Metanephros (tissue), 2 donors: ENCODE results near the gene KRTAP1-4. TPM values are rescaled to one million over a fixed set of nuclear protein-coding genes. Genes with fewer than 3 reads are reported as not detected.

ENCODE experiments used
- small RNA-seq: library from RNA; depleted of rRNA; stranded (forward); fragments of <200 nt; gene quantifications from one replicate; pipeline ENCODE3, GENCODE V24; 2014; ENCODE audit warnings: low replicate concordance
- total RNA-seq: library from RNA; depleted of rRNA; stranded (reverse); fragments of >200 nt; gene quantifications from one replicate; pipeline ENCODE4 v1.2.3, GENCODE V29; 2014

The KRTAP1-4 gene
- not detected for total RNA-seq

DNA sequence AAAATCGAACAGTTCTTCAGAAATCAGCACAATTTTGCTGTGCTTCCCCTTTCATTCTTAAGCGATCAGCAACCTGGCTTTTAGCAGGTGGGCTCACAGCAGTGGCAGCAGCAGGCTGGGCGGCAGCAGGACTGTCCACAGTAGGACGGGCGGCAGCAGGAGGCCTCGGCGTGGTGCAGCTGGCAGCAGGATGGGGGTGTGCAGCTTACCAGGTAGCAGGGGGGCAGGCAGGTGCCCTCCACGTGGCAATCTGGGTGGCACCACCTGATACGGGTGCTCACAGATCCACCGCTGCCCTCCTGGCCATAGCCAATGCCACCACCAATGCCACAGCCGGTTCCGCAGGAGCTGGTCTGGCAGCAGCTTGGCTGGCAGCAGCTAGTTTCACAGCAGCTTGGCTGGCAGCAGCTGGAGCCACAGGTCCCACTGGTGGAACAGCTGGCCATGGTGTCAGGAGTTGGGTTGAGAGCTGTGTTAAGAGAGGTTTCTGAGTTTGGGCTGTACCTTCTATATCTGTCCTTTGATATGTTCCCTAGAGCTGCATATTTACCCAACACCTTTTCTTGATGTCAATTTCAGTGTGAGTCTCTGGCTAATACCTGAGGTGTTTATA is at the start of gene KRTAP1-4:
TSS of gene KRTAP1-4 (minus strand) at position 563 of the 613 bp plus-strand sequence. CDS start at position 446, 117 bp downstream.

GRCh38 chr17:41065829-41066624 is 36.0 kb upstream of the KRTAP1-4 start, which contains the start of gene KRTAP2-4:
KRTAP2-4 (minus strand) TSS chr17:41065879; CDS start chr17:41065845, 34 bp downstream.

GRCh38 chr17:41060052-41060604 is 30.1 kb upstream of the KRTAP1-4 start, which contains the start of gene KRTAP2-3:
KRTAP2-3 (minus strand) TSS chr17:41060114; CDS start chr17:41060050, 64 bp downstream.

GRCh38 chr17:41055130-41055529 is 25.1 kb upstream of the KRTAP1-4 start, which contains the start of gene KRTAP2-2:
KRTAP2-2 (minus strand) TSS chr17:41055230; CDS start chr17:41055211, 19 bp downstream.

DNA sequence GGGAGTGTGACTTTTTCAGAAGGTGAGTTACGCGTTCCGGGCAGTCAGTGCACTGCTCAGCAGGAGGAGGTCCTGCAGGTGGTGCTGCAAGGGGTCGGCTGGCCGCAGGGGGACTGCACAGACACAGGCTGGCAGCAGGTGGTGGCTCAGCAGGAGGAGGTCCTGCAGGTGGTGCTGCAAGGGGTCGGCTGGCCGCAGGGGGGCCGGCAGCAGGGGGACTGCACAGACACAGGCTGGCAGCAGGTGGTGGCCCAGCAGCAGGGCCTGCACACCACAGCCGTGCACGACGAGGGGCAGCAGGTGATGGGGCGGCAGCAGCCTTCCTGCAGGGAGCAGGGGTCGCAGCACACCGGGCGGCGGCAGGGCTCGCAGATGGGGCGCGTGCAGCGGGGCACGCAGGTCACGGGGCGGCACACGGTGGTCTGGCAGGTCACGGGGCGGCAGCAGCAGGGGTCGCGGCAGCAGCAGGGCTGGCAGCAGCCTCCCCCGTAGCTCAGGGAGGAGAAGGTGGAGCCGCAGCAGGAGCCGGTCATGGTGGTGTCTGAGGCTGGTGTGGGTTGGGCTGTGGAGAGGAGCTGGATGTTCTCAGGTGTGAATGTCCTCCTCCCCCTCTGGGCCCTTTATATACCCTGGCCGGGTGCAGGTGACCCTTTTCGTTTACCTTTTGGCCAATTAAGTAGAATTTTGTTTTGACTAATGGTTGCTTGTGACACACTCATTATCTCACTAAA is 16.9 kb upstream of the KRTAP1-4 start, which contains the start of gene KRTAP2-1:
TSS of gene KRTAP2-1 (minus strand) at position 582 of the 731 bp plus-strand sequence. CDS start at position 533, 49 bp downstream.

GRCh38 chr17:41040783-41041571 is 11.0 kb upstream of the KRTAP1-4 start, which contains the start of gene KRTAP1-1:
KRTAP1-1 (minus strand) TSS chr17:41041450; CDS start chr17:41041397, 53 bp downstream.

DNA sequence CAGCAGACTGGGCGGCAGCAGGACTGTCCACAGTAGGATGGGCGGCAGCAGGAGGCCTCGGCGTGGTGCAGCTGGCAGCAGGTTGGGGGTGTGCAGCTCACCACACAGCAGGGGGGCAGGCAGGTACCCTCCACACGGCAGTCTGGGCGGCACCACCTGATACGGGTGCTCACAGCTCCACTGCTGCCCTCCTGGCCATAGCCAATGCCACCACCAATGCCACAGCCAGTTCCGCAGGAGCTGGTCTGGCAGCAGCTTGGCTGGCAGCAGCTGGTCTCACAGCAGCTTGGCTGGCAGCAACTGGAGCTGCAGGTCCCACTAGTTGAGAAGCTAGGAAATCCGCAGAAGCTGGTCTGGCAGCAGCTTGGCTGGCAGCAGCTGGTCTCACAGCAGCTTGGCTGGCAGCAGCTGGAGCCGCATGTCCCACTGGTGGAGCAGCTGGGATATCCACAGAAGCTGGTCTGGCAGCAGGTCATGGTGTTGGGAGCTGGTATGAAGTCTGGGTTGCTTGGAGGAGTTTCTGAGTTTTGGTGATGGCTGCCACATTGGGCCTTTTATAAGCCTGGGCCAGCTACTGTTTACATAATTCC is 4.4 kb upstream of the KRTAP1-4 start, which contains the start of gene KRTAP1-3:
TSS of gene KRTAP1-3 (minus strand) at position 529 of the 590 bp plus-strand sequence. CDS start at position 476, 53 bp downstream.

DNA sequence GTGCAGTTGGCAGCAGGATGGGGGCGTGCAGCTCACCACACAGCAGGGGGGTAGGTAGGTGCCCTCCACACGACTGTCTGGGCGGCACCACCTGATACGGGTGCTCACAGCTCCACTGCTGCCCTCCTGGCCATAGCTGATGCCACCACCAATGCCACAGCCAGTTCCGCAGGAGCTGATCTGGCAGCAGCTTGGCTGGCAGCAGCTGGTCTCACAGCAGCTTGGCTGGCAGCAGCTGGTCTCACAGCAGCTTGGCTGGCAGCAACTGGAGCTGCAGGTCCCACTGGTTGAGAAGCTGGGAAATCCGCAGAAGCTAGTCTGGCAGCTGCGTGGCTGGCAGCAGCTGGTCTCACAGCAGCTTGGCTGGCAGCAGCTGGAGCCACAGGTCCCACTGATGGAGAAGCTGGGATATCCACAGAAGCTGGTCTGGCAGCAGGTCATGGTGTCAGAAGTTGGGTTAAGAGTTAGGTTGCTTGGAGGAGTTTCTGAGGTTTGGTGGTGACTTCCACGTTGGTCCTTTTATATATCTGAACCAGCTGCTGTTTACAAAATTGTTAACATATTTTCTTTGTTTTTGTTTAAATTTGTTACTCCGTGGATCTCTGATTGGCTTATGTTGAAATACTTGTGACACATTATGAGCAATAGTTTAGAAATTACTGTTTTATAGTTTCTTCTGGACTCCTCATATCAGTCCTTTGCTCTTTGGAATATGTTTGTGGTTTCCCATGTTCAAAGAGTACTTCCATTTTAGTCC is 3.1 kb downstream of the KRTAP1-4 start, which contains the start of gene KRTAP1-5:
TSS of gene KRTAP1-5 (minus strand) at position 494 of the 757 bp plus-strand sequence. CDS start at position 441, 53 bp downstream.

GRCh38 chr17:41008811-41009210 is 21.2 kb downstream of the KRTAP1-4 start, which contains the start of gene KRTAP3-1:
KRTAP3-1 (minus strand) TSS chr17:41009128; CDS start chr17:41009074, 54 bp downstream.

DNA sequence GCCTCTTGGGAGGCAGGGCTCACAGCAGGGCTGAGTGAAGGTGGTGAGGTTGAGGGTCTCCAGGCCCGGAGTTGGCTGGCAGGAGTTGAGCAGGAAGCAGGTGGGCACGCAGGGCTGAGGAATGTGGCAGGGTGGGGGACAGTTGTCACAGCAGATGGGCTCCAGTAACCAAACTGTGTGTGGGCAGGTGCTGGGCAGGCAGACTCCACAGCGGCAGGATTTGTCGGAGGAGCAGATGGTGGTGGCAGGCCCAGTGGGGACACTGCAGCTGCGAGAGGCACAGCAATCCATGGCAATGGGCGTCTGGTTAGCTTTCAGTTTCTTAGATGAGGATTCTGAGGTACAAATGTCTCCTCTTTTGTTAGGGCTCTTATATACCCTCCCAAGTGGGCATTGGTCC is 30.4 kb downstream of the KRTAP1-4 start, which contains the start of gene KRTAP3-2:
TSS of gene KRTAP3-2 (minus strand) at position 344 of the 400 bp plus-strand sequence. CDS start at position 291, 53 bp downstream.

DNA sequence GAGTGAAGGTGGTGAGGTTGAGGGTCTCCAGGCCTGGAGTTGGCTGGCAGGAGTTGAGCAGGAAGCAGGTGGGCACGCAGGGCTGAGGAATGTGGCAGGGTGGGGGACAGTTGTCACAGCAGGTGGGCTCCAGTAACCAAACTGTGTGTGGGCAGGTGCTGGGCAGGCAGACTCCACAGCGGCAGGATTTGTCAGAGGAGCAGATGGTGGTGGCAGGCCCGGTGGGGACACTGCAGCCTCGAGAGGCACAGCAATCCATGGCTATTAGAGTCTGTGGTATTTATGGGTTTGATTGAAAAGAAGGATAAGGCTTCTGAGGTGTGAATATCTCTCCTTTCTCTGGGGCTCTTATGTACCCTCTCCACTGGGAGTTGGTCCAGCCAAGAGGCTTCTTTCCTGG is 36.2 kb downstream of the KRTAP1-4 start, which contains the start of gene KRTAP3-3:
TSS of gene KRTAP3-3 (minus strand) at position 326 of the 400 bp plus-strand sequence. CDS start at position 259, 67 bp downstream.

DNA sequence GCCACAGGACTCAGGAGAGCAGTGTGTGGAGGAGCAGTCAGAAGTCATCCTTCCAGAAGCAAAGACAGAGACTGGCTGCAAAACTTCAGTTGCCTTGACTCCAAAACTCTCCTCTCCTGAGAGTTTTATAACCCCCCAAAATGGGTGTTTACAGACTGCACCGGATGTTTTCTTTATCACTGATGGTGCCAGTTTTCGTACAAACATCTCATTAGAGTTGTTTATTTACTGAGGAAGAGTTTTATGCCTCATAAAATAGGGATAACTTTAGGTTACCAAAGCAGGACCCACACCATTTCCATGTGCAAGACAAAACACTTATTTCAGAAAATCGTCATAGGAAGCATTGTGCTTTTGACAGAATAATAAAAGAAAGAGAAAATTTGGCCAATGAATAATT is 45.8 kb downstream of the KRTAP1-4 start, which contains the start of gene KRT40:
TSS of gene KRT40 (minus strand) at position 101 of the 400 bp plus-strand sequence. CDS start at position 48, 53 bp downstream.

Small RNA genes lying within 50 kb of the gene (small RNA-seq; reads per million reads assigned to genes)
- gene KRTAP3-4P = not detected

Other genes starting within 250 kb of the KRTAP1-4 start
- not detected for gene KRT27, start 247.6 kb downstream of the KRTAP1-4 start, total RNA-seq
- not detected for gene KRT28, start 230.2 kb downstream of the KRTAP1-4 start, total RNA-seq
- 6.9 TPM for gene KRT10, start 207.6 kb downstream of the KRTAP1-4 start, total RNA-seq
- not detected for gene KRT12, start 163.0 kb downstream of the KRTAP1-4 start, total RNA-seq
- 0.23 TPM for gene KRT20, start 145.0 kb downstream of the KRTAP1-4 start, total RNA-seq
- 1.3 TPM for gene KRT23, start 92.5 kb downstream of the KRTAP1-4 start, total RNA-seq
- 0.18 TPM for gene KRT39, start 63.2 kb downstream of the KRTAP1-4 start, total RNA-seq
- gene KRT40, start 45.9 kb downstream of the KRTAP1-4 start, total RNA-seq = 0.23 TPM
- not detected for gene KRTAP3-3, start 36.0 kb downstream of the KRTAP1-4 start, total RNA-seq
- gene KRTAP3-2, start 30.3 kb downstream of the KRTAP1-4 start, total RNA-seq = not detected
- gene KRTAP3-1, start 21.1 kb downstream of the KRTAP1-4 start, total RNA-seq = not detected
- not detected for gene KRTAP1-5, start 3.0 kb downstream of the KRTAP1-4 start, total RNA-seq
- not detected for gene KRTAP1-3, start 4.7 kb upstream of the KRTAP1-4 start, total RNA-seq
- gene KRTAP1-1, start 11.3 kb upstream of the KRTAP1-4 start, total RNA-seq = not detected
- not detected for gene KRTAP2-1, start 17.1 kb upstream of the KRTAP1-4 start, total RNA-seq
- gene KRTAP2-2, start 25.0 kb upstream of the KRTAP1-4 start, total RNA-seq = not detected
- not detected for gene KRTAP2-3, start 29.9 kb upstream of the KRTAP1-4 start, total RNA-seq
- gene KRTAP2-4, start 35.7 kb upstream of the KRTAP1-4 start, total RNA-seq = not detected
- not detected for gene KRTAP4-7, start 54.0 kb upstream of the KRTAP1-4 start, total RNA-seq
- not detected for gene KRTAP4-8, start 67.9 kb upstream of the KRTAP1-4 start, total RNA-seq
- gene KRTAP4-16, start 72.0 kb upstream of the KRTAP1-4 start, total RNA-seq = not detected
- gene KRTAP4-9, start 75.2 kb upstream of the KRTAP1-4 start, total RNA-seq = not detected
- not detected for gene KRTAP4-11, start 88.2 kb upstream of the KRTAP1-4 start, total RNA-seq
- not detected for gene KRTAP4-12, start 94.0 kb upstream of the KRTAP1-4 start, total RNA-seq
- gene KRTAP4-6, start 110.3 kb upstream of the KRTAP1-4 start, total RNA-seq = not detected
- not detected for gene KRTAP4-5, start 119.6 kb upstream of the KRTAP1-4 start, total RNA-seq
- gene KRTAP4-4, start 130.6 kb upstream of the KRTAP1-4 start, total RNA-seq = not detected
- gene KRTAP4-3, start 138.0 kb upstream of the KRTAP1-4 start, total RNA-seq = not detected
- not detected for gene KRTAP4-2, start 148.0 kb upstream of the KRTAP1-4 start, total RNA-seq
- gene KRTAP4-1, start 154.7 kb upstream of the KRTAP1-4 start, total RNA-seq = not detected
- not detected for gene KRTAP9-1, start 159.7 kb upstream of the KRTAP1-4 start, total RNA-seq
- not detected for gene KRTAP9-2, start 196.5 kb upstream of the KRTAP1-4 start, total RNA-seq
- gene KRTAP9-3, start 202.3 kb upstream of the KRTAP1-4 start, total RNA-seq = not detected
- gene KRTAP9-8, start 207.8 kb upstream of the KRTAP1-4 start, total RNA-seq = not detected
- not detected for gene KRTAP9-4, start 219.5 kb upstream of the KRTAP1-4 start, total RNA-seq
- gene KRTAP9-9, start 225.2 kb upstream of the KRTAP1-4 start, total RNA-seq = not detected
- gene KRTAP9-6, start 235.2 kb upstream of the KRTAP1-4 start, total RNA-seq = not detected
- not detected for gene KRTAP9-7, start 245.5 kb upstream of the KRTAP1-4 start, total RNA-seq